Measurements from ENCODE around the gene HOXC11. TPM values are rescaled to one million over a fixed set of nuclear protein-coding genes. Genes with fewer than 3 reads are reported as not detected.

The HOXC11 gene
- total RNA-seq, 2 donors from 2014 or later, result not detected

GRCh38 chr12:53994264-53995001 lies 21.5 kb downstream of the HOXC11 start:
- ATAC-seq, result no peak

GRCh38 chr12:53995002-53995377 lies 22.1 kb downstream of the HOXC11 start:
- no peak overlapping the region for H3K27ac Mint-ChIP-seq

More at GRCh38 chr12:53994264-53995001, 21.5 kb downstream of the HOXC11 start:
- H3K27me3 Mint-ChIP-seq, result peaks cover 75 to 86% of the 10 kb centered on the region in 2 donors
- peak overlapping the region; percentile 88 for H3K4me3 Mint-ChIP-seq
- no peaks in the 10 kb centered on the region for H3K36me3 Mint-ChIP-seq
- no peaks in the 10 kb centered on the region for H3K9me3 Mint-ChIP-seq
- H3K27ac Mint-ChIP-seq, result peak overlapping the region in 1 of 2 donors; percentile 60
- no peak for DNase-seq (ENCODE audit: low spot score)
- peaks cover 33 to 45% of the 10 kb centered on the region in 2 donors for H3K4me1 Mint-ChIP-seq (ENCODE audit: low read depth in 2 of 2)

GRCh38 chr12:53995378-53996239 lies 22.7 kb downstream of the HOXC11 start:
- Mint-ChIP-seq H3K27ac (peak overlapping the region in 1 of 2 donors; percentile 27), H3K9me3 (no peaks in the 10 kb centered on the region), H3K36me3 (no peaks in the 10 kb centered on the region), H3K4me1 (ENCODE audit: low read depth in 2 of 2) (peaks cover 22 to 41% of the 10 kb centered on the region in 2 donors), H3K27me3 (peaks cover 70 to 75% of the 10 kb centered on the region in 2 donors), H3K4me3 (peak overlapping the region; percentile 88)
- ATAC-seq (peak; percentile 29 to 63), DNase-seq (ENCODE audit: low spot score) (no peak)

More at GRCh38 chr12:53995002-53995377, 22.1 kb downstream of the HOXC11 start:
- peak in 1 of 2 donors; percentile 27 for ATAC-seq
- H3K4me1 Mint-ChIP-seq (ENCODE audit: low read depth in 2 of 2), result peaks cover 28 to 44% of the 10 kb centered on the region in 2 donors
- peaks cover 73 to 81% of the 10 kb centered on the region in 2 donors for H3K27me3 Mint-ChIP-seq
- no peaks in the 10 kb centered on the region for H3K9me3 Mint-ChIP-seq
- no peaks in the 10 kb centered on the region for H3K36me3 Mint-ChIP-seq
- DNase-seq (ENCODE audit: low spot score), result no peak
- peak overlapping the region; percentile 88 for H3K4me3 Mint-ChIP-seq

GRCh38 chr12:53996240-53997203 lies 23.6 kb downstream of the HOXC11 start:
- Mint-ChIP-seq H3K27ac (peak overlapping the region in 1 of 2 donors; percentile 27), H3K9me3 (no peaks in the 10 kb centered on the region), H3K27me3 (peaks cover 69% of the 10 kb centered on the region in 2 donors), H3K36me3 (no peaks in the 10 kb centered on the region), H3K4me1 (ENCODE audit: low read depth in 2 of 2) (peaks cover 21 to 37% of the 10 kb centered on the region in 2 donors), H3K4me3 (peak overlapping the region; percentile 88)
- no peak for DNase-seq (ENCODE audit: low spot score)
- ATAC-seq, result no peak

- no peak overlapping the region for H3K27ac Mint-ChIP-seq
- H3K4me3 Mint-ChIP-seq, result peak overlapping the region; percentile 45
- DNase-seq (ENCODE audit: low spot score), result no peak
- no peaks in the 10 kb centered on the region for H3K9me3 Mint-ChIP-seq
- H3K27me3 Mint-ChIP-seq, result peaks cover 69 to 70% of the 10 kb centered on the region in 2 donors
- H3K4me1 Mint-ChIP-seq (ENCODE audit: low read depth in 2 of 2), result peaks cover 21 to 38% of the 10 kb centered on the region in 2 donors
- no peaks in the 10 kb centered on the region for H3K36me3 Mint-ChIP-seq
- ATAC-seq, result no peak
Measured at GRCh38 chr12:53997204-53998109, 24.5 kb downstream of the HOXC11 start.

GRCh38 chr12:53998110-53998899 lies 25.4 kb downstream of the HOXC11 start:
- Mint-ChIP-seq H3K4me3 (no peak overlapping the region), H3K9me3 (no peaks in the 10 kb centered on the region), H3K27me3 (peaks cover 70 to 75% of the 10 kb centered on the region in 2 donors), H3K4me1 (ENCODE audit: low read depth in 2 of 2) (peaks cover 21 to 39% of the 10 kb centered on the region in 2 donors), H3K36me3 (no peaks in the 10 kb centered on the region), H3K27ac (no peak overlapping the region)
- ATAC-seq, result no peak
- no peak for DNase-seq (ENCODE audit: low spot score)

GRCh38 chr12:53998900-53999236 lies 25.9 kb downstream of the HOXC11 start:
- H3K4me1 Mint-ChIP-seq (ENCODE audit: low read depth in 2 of 2), result peaks cover 21 to 37% of the 10 kb centered on the region in 2 donors
- H3K36me3 Mint-ChIP-seq, result no peaks in the 10 kb centered on the region
- DNase-seq (ENCODE audit: low spot score) (no peak), ATAC-seq (no peak)
- H3K9me3 Mint-ChIP-seq, result no peaks in the 10 kb centered on the region
- H3K4me3 Mint-ChIP-seq, result no peak overlapping the region
- H3K27me3 Mint-ChIP-seq, result peaks cover 70 to 75% of the 10 kb centered on the region in 2 donors
- H3K27ac Mint-ChIP-seq, result no peak overlapping the region

- Mint-ChIP-seq H3K4me3 (peak overlapping the region; percentile 25), H3K4me1 (ENCODE audit: low read depth in 2 of 2) (peaks cover 21 to 34% of the 10 kb centered on the region in 2 donors), H3K27me3 (peaks cover 70 to 72% of the 10 kb centered on the region in 2 donors), H3K9me3 (no peaks in the 10 kb centered on the region), H3K27ac (no peak overlapping the region), H3K36me3 (no peaks in the 10 kb centered on the region)
- ATAC-seq (no peak), DNase-seq (ENCODE audit: low spot score) (no peak)
Measured at GRCh38 chr12:53999559-54000115, 26.7 kb downstream of the HOXC11 start.

- Mint-ChIP-seq H3K4me1 (ENCODE audit: low read depth in 2 of 2) (peaks cover 15 to 30% of the 10 kb centered on the region in 2 donors), H3K27me3 (peaks cover 70 to 71% of the 10 kb centered on the region in 2 donors), H3K4me3 (peak within 1 kb of the TSS; percentile 25), H3K9me3 (no peaks in the 10 kb centered on the region), H3K27ac (no peak within 1 kb of the TSS), H3K36me3 (no peaks in the 10 kb centered on the region)
- no peak for DNase-seq (ENCODE audit: low spot score)
- ATAC-seq, result no peak
Measured at GRCh38 chr12:54000116-54001114, 27.5 kb downstream of the HOXC11 start, which contains the start of gene HOXC9. Gene HOXC9 (plus strand): TSS chr12:54000161. CDS start chr12:54000189, 28 bp downstream.

- Mint-ChIP-seq H3K36me3 (no peaks in the 10 kb centered on the region), H3K4me3 (no peak overlapping the region), H3K9me3 (no peaks in the 10 kb centered on the region), H3K27ac (no peak overlapping the region), H3K27me3 (peaks cover 73 to 74% of the 10 kb centered on the region in 2 donors), H3K4me1 (ENCODE audit: low read depth in 2 of 2) (peaks cover 18 to 33% of the 10 kb centered on the region in 2 donors)
- no peak for DNase-seq (ENCODE audit: low spot score)
- no peak for ATAC-seq
Measured at GRCh38 chr12:54001283-54002187, 28.6 kb downstream of the HOXC11 start.
